Colonic mucosa (tissue), 4 donors: ENCODE results near the gene DRAXIN. TPM values are rescaled to one million over a fixed set of nuclear protein-coding genes. Genes with fewer than 3 reads are reported as not detected.

ENCODE experiments used
- DNase-seq: peaks from one replicate; pipeline ENCODE4 v3.0.0-alpha.2; 2020
- H3K27ac ChIP-seq: fragments of 200-600 bp; one replicate; pipeline ENCODE4 v1.8.0; 2021
- H3K27me3 ChIP-seq: fragments of 200-600 bp; one replicate; pipeline ENCODE4 v1.8.0; 2021
- H3K36me3 ChIP-seq: fragments of 200-600 bp; one replicate; pipeline ENCODE4 v1.8.0; 2021
- H3K4me1 ChIP-seq: fragments of 200-600 bp; one replicate; pipeline ENCODE4 v1.8.0; 2021; ENCODE audit warnings: mild to moderate bottlenecking
- H3K4me3 ChIP-seq: fragments of 200-600 bp; one replicate; pipeline ENCODE4 v1.8.0; 2021
- H3K9ac ChIP-seq, 2 donors: one replicate each; pipeline ENCODE4 v1.7.0; 2013; ENCODE audit warnings: control low read depth in 2 of 2, low read depth in 2 of 2, low read length in 2 of 2
- H3K9me3 ChIP-seq: fragments of 200-600 bp; one replicate; pipeline ENCODE4 v1.8.0; 2021
- intact Hi-C: fragments of 100-400 bp; cut with DNase I; formaldehyde crosslinking; loops from one replicate; pipeline ENCODE4 v1.14.1; 2022
- total RNA-seq, 2 donors: library from RNA; stranded (reverse); fragmentation: NEBNext Ultra II Directional in 1 of 2; extraction: Animal tissue kit (Norgen Biotek cat#: 25700) in 1 of 2; gene quantifications; one replicate each; pipeline ENCODE4 v1.2.1, GENCODE V29; 2021
- TF ChIP-seq, protein P1 (sequence below): fragments of 200-600 bp; IDR thresholded peaks from one replicate; pipeline ENCODE4 v1.8.0; 2022; ENCODE audit warnings: antibody characterized with exemption, mild to moderate bottlenecking
- donor health status: healthy.
- donor health status: DM: no; HTN: no; CAD: no.
- donor health status: DM: no; HTN: no; CAD: no.

Gene DRAXIN
- total RNA-seq, 2 donors from 2014 or later: 0.05 TPM

DNA sequence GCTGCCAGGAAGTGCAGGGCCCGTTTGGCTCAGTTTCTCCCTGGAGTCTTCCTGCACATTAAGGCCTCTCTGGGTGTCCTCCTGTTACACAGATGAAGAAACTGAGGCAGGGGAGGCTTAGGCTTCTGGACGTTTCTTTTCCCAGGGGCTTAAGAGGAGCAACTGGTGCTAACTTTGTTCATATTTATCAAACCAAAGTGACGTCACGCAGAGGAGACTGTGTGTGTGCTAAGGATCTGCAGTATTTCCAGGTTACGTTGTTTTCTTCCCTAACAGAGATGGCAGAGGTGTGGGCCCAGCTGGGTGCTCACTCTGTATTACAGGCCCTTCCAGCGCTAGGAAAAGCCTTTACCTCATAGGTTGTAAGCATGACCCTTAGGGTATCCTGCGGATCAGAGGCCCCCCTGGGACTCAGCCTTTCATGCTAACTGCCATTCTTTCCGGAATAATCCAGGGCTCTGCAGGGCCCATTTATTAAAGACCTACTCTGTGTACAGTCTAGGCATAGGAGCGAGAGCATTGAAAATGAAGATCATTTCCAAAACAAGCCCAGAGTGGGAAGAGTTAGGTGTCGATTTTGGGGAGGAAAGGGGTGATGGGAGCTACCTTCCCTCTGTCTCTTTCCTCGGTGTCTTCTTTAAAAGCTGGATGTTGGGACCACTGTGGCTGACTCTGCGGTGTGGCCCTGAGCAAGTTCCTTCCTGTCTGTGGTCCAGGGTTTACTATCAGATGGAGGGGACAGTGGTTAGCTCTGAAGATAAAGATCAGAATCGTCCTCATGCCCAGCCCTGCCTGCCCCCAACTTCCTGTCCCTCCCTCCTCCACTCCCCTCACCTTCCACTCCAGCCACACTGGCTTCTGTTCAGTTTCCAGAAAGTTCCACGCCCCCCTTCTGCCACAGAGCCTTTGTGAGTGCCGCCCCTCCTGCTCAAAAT, 49.0 kb downstream of the DRAXIN start:
- intact Hi-C loops: no loop called here
- TF ChIP-seq, protein P1, sequence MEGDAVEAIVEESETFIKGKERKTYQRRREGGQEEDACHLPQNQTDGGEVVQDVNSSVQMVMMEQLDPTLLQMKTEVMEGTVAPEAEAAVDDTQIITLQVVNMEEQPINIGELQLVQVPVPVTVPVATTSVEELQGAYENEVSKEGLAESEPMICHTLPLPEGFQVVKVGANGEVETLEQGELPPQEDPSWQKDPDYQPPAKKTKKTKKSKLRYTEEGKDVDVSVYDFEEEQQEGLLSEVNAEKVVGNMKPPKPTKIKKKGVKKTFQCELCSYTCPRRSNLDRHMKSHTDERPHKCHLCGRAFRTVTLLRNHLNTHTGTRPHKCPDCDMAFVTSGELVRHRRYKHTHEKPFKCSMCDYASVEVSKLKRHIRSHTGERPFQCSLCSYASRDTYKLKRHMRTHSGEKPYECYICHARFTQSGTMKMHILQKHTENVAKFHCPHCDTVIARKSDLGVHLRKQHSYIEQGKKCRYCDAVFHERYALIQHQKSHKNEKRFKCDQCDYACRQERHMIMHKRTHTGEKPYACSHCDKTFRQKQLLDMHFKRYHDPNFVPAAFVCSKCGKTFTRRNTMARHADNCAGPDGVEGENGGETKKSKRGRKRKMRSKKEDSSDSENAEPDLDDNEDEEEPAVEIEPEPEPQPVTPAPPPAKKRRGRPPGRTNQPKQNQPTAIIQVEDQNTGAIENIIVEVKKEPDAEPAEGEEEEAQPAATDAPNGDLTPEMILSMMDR: no peak
- H3K36me3 ChIP-seq: no peaks in the 10 kb centered on the region
- H3K4me1 ChIP-seq: no peaks in the 10 kb centered on the region
- H3K27ac ChIP-seq: no peak overlapping the region
- no peaks in the 10 kb centered on the region for H3K9me3 ChIP-seq
- H3K27me3 ChIP-seq: no peaks in the 10 kb centered on the region
- DNase-seq: no peak
- H3K9ac ChIP-seq: no peak overlapping the region
- H3K4me3 ChIP-seq: no peak overlapping the region

DNA sequence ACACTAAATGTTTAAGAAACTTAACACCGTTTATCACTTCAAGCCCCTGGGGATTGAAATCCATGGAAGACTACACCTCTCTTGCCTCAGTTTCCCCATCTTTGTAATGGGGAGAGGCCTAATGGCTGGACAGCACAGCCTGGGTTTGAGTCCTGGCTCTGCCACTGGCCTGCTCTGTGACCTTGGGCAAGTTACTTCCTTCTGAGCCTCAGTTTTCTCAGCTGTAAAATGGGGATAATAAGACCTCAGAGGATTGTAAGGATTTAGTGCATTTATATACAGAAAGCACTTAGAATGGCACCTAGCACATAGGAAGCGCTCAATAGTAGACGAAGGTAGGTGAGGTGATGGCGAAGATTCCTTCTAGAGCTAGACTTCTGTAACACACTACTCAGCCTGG, 50.0 kb downstream of the DRAXIN start:
- no peak for DNase-seq
- H3K27ac ChIP-seq: no peak overlapping the region
- no peaks in the 10 kb centered on the region for H3K9me3 ChIP-seq
- no peak overlapping the region for H3K9ac ChIP-seq
- no peaks in the 10 kb centered on the region for H3K27me3 ChIP-seq
- intact Hi-C loops: no loop called here
- no peak overlapping the region for H3K4me3 ChIP-seq
- H3K4me1 ChIP-seq: no peaks in the 10 kb centered on the region
- H3K36me3 ChIP-seq: no peaks in the 10 kb centered on the region
- TF ChIP-seq, protein P1: no peak

DNA sequence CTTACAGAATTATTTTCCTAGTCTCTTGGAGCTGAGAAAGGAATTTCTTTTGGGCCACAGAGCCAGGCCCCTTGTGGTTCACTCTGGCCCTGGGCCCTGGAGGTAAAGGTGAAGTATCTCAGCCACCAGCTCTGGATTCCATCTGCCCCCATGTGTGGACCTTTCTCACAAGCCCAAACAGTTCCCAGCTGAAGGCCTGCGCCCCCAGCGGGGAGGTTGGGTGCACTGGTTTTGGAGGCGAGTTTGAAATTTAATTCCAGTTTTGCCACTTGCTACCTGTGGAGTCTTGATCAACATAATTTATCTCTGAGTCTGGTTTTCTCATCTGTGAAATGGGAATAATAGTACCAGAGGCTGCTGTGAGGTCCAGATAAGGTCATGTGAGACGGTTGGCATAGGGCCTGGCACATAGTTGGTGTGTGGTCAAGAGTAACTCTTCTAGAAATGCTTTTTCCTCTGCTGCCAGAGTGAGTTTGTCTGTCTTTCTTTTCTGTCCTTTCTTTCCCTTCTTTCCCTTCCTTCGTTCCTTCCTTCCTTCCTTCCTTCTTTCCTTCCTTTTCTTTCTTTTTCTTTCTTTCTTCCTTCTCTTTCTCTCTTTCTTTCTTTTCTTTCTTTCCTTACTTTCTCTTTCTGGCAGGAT, 50.5 kb downstream of the DRAXIN start:
- DNase-seq: no peak
- TF ChIP-seq, protein P1: no peak
- Histone ChIP-seq H3K36me3 (no peaks in the 10 kb centered on the region), H3K9me3 (no peaks in the 10 kb centered on the region), H3K4me1 (no peaks in the 10 kb centered on the region), H3K27me3 (no peaks in the 10 kb centered on the region), H3K4me3 (no peak overlapping the region), H3K27ac (no peak overlapping the region), H3K9ac (no peak overlapping the region)
- intact Hi-C loops: no loop called here

DNA sequence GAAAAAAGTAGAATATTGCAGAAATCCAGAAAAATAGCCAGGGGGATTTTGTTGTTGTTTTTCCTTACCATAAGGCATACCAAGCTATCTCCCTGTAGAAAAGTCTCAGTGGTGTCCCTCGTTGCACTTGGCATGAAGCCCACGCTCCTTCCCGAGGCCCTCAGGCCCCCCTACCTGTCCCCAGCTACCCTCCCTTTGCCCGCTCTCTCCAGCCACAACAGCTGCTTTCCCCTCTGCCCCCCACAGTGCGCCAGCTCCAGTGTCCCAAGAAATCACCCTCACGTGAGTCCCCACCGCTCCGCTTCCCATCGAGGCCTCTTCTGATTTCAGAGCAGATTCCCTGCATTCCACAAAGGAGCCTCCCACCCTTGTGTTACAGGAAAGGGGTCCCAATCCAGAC, 52.8 kb downstream of the DRAXIN start:
- Histone ChIP-seq H3K4me3 (no peak overlapping the region), H3K4me1 (no peaks in the 10 kb centered on the region), H3K27me3 (no peaks in the 10 kb centered on the region), H3K9ac (no peak overlapping the region), H3K9me3 (no peaks in the 10 kb centered on the region), H3K27ac (no peak overlapping the region), H3K36me3 (no peaks in the 10 kb centered on the region)
- intact Hi-C loops: no loop called here
- DNase-seq: no peak
- TF ChIP-seq, protein P1: no peak

DNA sequence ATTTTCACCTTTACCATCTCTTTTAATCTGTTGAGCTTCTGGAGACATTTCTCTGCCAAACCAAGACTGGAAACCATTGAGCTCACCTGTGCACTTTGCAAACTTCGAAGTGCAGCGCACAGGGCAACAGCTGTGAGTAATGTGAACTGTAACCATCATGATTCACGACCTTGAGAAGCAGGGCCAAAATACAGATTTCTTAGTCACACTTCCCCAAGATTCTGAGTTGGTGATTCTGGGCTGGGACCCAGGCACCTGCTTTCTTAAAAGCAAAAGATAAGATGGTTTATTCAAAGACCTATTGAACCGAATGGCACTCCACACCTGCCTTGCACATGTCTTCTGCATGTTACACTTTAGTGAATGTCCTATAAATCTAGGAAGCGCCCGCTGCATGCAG, 54.6 kb downstream of the DRAXIN start:
- H3K27ac ChIP-seq: no peak overlapping the region
- no peaks in the 10 kb centered on the region for H3K9me3 ChIP-seq
- intact Hi-C loops: no loop called here
- H3K27me3 ChIP-seq: no peaks in the 10 kb centered on the region
- TF ChIP-seq, protein P1: no peak
- no peak for DNase-seq
- no peaks in the 10 kb centered on the region for H3K4me1 ChIP-seq
- H3K9ac ChIP-seq: no peak overlapping the region
- H3K36me3 ChIP-seq: no peaks in the 10 kb centered on the region
- H3K4me3 ChIP-seq: no peak overlapping the region
